ENCODE results near the gene PCGF3.

PCGF3 gene

DNA sequence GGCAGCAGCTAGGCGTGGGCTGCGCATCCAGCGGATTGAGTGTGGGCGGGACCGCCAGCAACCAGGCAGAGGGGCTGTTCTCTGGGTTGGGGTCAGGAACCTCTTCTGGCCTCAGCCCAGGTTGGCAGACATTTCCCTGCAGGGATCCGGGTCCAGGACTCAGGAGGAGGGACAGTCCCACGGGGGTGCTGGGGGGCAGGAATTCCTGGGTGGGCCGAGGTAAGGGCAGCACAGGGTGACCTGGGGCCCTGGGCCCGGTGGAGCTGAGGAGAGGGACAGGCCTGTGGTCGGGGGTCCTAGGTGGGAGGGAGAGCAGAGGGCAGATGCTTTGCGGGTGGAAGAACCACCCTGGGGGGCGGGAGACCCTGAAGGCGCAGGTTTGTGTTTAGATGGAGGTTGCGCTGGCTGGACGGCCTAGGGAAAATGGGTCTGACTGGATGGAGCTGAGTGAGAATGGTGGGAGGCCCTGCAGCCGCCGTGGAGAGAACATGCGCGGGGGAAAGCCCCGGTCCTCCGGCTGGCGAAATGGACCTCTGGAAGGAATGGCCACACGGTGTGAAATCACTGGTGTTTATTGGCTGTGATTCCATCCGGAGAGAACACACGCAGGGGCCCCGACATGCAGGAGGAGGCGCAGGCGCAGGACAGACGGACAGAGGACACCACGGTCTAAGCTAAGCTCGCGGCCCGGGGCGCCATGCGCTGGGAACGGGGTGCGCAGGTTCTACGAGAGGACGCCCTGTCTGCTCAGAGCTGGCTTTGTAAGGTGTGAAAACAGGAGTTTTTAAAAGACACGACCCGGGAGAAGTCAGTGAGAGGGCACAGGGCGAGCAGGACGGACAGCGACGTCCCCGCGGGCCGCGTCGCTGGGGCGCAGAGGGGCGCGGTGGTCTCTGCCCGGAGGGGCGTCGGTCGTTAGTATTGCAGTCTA, 79.0 kb downstream of the PCGF3 start:
- DNase-seq (ENCODE audit: low spot score): no peak

DNA sequence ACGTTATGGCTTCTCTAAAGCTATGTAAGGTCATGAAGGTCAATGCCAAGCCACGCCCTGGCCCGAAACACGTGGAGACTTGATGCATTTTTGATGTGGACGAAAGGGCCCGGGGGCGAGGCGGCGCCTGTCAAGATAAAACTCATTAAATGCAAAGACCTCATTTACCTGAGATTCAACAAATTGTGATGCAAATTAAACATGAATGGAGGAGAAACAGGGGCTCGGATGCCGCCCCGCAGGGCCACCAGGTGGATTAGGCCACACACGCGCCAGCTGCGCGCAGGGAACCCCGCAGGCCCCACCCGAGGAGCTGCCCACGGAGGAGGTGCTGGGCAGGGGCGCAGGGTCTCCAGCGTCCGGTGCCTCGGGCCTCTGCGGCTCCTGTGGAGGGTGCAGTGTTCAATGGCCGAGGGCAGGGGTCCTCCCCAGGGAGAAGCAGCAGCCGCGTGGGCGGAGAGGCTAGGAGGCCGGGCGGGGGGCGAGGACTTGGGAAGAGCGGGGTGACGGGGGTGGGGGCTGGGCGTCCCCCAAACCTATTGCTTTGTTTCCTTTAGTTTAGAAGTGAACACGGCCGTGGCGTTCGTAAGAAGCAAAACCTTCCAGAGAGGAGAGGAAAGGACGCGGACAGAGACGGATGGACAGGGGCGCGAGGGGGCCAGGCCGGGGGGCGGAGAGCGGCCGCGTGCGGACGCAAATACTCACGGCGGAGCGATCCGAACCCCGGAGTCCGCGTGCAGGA, 79.9 kb downstream of the PCGF3 start:
- no peak for DNase-seq (ENCODE audit: low spot score)

DNA sequence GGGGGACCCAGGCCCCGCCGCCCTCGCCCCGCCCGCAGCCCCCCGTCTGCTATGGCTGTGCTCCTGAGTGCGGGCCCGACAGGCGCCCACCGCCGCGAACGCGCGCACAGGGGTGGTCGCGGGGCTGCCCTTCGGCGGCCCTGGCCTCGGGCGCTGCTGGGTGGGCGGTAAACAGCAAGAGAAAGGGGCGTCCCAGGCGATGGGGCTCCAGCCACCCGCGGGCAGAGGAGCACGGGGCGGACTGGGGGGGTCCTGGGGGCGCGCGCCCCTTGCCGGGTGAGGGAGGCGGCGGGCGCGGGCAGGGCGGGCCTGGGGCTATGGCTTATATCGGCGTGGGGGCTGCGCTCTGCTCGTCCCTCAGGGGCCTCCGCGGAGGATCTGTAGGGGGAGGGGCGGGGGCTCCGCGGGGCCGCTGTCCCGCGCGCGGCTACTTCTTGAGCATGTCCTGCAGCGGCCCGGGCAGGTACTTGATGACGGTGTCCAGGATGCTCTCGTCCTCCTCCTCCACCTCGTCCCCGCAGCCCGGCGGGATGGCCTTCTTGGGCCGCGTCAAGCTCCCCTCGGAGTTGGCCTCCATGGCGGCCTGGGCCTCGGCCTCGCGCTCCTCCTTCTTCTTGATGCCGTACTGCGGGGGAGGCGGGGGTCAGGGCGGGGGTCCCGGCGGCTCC, 80.6 kb downstream of the PCGF3 start:
- DNase-seq (ENCODE audit: low spot score): no peak

DNA sequence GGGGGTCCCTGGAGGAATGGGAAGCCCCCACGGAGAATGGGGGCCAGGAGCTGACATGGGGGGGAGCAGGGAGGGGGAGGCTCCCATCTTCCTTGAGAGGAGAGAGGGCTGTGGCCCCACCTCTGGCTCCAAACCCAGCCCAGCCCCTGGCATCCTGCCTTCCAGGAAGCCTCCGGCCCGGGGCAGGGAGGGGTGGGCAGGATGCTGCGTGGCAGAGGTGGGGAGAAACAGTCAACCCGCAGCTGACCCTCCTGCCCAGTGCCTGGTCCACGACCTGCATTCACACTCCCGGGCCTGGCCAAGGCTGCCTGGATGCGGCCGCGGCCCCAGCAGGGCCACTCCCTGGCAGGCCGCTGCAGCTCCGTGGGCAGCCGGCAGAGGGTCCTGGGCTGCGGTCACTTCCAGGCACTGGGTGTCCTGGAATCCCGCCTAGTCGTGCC, 81.2 kb downstream of the PCGF3 start:
- DNase-seq (ENCODE audit: low spot score): no peak

DNA sequence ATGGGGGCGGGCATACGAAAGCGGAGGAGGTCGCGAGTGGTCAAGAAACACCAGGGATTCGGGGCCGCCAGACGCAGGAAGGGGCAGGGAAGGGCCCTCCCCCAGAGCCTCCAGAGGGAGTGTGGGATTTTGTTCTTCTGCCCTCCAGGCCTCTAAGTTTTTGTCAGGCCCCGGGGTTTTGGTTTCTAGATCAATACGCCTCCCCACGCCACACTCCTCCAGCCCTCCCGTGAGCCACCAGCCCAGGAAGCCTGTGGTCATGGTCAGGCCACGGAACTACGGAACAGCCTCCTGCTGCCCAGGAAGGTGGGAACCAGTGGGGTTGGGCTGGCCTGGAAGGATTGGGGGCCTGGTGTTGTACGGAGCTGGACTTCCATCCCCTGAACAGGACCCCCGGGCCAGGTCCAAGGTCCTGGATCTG, 81.9 kb downstream of the PCGF3 start:
- DNase-seq (ENCODE audit: low spot score): no peak

DNA sequence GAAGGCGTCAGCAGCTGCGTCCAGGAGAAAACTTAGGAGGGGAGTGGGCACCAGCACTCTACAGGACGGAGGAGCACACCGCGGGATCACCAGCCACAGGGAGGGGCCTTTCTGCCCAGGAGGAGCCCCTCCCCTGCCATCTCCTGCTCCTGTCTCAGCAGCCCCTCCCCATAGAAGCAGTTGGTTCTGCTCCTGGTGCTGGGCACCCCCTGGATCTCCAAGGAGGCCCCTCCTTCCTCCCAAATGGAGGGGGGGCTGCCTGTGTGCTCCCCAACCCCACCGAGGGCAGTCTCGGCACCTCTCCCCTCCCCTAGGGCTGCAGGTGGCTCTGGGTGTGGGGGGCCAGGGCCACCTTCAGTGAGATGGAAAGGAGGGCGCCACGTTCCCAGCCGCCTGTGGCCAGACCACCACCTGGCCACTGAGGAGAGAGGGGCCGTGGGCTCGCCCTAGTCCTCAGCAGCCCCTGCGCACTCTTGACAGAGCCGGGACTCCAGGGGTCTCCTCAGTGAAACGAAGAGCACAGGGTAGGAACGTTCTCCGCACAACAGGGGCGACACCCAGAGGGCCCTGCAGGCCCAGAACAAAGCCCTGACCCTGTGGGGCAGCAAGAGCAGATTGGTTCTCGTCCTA, 82.5 kb downstream of the PCGF3 start:
- DNase-seq (ENCODE audit: low spot score): no peak

DNA sequence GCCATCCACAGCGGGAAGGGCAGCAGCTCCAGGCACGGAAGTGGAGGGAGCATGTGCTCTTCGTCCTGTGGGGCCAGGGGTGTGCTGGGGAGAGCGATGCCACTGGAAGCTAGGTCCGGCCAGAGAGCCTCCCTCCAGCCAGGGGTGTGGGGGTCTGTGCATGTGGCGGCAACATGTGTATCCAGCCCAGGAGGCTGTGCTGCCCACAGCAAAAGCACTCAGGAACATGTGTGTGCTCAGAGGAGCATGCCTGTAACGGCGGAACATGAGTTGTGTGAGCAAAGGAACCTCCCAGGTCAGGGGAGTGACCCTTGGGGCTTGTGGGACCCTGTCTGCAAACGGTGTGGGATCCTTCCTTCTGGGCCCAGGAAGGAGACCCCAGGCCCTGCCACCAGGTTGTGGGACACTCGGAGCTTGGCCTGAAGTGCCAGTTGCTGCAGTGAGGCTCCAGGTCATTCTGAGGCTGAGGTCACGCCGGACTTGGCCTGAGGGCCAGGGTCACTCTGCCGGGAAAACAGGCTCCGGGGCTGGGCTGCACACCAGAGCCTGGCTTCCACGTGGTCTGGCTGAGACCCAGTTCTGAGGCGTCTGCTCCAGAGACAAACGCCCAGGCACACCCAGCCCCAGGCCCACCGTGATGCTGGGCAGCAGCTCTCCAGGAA, 83.1 kb downstream of the PCGF3 start:
- no peak for DNase-seq (ENCODE audit: low spot score)

DNA sequence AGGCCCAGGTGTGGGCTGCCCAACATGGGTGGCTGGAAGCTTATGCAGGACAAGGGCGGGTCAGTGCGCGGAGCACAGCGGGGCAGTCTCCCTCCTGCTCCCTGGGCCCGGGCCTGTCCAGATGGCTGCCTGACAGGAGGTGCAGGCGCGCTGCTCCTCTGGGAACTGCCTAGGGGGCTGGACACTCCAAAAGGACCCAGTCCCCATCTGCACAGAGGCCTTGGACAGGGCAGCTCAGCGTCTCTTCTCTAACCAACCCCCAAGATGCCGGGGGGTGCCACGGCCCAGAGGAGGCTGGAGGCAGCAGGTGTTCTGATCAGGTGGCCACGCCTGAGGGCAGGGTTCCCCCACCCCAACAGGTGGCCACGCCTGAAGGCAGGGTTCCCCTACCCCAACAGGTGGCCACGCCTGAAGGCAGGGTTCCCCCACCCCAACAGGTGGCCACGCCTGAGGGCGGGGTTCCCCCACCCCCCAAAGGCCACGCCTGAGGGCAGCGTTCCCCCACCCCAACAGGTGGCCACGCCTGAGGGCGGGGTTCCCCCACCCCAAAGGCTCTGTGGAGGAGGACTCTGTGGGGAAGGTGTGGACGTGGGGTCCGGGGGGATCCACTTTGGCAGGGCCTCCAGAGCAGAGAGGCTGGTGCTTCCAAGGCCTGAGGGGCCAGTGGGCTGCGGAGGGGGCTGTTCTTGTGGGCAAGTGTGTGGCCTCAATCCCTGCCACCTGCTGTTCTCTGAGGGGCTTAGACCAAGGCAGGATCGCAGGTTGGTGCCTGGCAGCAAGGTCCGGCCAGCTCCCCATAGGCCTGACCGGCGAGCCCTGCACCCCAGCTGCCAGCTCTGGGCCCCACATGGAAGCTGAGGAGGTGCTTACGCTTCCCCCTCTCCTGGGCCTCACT, 84.2 kb downstream of the PCGF3 start:
- DNase-seq (ENCODE audit: low spot score): no peak

DNA sequence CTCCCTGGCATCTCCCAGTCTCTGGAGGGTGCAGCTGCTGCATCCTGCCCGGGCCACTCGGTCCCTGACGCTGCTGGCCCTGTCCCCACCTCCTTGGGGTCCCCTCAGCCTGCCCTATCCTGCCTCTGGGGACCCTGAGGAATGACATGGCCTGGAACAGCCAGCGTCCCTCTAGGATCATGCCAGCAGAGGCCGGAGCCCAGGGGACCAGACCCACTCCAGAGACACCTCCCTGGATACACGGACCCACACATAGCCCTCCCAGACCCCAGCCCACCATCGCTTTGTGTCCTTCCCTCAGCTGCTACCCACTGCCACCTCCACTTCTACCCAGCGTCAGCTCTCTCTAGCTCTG, 84.8 kb downstream of the PCGF3 start:
- no peak for DNase-seq (ENCODE audit: low spot score)

DNA sequence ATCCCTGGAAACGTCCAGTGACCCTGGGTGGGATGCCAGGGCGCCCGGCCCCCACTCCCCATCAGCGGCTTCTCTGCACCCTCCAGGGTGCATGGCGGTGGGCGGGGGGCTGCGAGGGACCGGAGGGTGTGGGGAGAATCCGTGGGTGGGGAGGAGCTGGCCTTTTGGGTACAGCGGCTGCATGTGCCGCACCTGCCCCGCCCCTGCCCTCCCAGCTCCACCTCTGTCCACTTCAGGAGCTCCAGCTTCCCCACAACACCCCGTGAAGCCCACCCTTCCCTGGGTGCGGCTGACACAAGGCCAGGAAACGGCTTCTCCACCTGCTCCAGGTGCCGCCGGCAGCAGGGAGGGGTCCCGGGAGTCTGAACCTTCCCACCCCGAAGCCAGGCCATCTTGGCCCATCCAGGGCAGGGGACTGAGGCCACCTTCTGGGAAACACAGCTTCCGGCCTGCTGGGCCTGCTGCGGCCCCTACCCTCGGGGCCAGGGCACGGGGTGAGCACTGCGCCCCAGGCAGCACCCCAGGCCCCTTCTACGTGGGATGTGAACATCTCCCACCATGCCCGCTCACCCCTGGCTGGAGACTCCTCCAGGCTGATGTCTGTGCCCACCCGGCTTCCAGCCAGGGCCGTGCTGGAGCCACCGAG, 85.7 kb downstream of the PCGF3 start:
- no peak for DNase-seq (ENCODE audit: low spot score)

DNA sequence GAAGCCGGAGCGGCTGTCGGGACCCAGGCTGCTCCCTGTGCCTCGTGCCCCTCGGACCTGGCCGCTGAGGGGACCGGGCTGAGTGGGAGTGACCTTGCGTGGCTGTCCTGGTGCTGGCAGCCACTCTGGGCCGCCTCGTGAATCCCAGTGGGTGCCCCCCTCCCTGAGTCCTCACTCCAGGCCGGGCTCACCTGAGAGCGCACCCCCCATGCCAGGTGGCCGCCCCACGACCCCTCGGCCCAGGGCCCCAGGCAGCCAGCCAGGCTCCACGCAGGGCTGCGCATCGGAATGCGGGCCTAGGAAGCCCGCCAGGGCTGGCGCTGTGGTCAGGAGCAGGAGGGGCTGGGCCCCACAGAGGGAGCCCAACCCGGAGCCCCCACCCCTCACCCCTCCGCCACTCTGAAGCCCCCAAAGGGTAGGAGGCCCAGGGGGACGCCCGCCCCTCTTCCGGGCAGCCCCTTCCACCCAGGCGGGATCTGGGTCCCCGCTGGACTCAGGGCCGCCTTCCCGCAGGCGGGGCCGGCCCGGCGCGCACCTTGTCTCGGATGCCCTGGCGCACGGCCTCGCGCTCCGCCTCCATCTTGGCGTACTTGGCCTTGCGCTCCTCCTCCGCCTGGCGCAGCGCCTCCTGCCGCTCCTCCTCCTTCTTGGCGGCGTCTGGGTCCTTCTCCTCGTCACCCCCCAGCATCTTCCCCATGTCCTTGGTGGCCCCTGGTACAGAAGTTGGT, 86.4 kb downstream of the PCGF3 start:
- peak; percentile 19 for DNase-seq (ENCODE audit: low spot score)

DNA sequence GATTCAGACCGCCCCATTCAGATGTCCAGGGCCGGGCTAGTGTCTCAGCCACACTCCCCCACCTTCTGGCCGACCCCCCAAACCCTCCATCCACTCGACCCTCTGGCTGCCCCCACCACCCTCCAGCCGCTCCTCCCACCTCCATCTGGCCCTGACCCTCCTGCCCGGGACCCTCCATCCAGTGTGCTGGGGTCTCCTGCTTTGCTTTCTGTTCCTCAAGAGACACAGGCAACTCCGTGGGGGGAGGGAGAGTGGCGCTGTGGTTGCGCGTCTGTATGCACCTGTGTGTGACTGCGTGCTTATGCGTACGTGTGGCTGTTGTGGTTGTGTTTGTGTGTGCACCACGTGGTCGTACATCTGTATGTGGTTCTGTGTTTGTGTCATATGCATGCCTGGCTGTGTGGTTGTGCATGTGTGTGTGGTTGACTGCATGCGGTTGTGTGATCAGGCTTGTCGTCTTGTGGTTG, 87.0 kb downstream of the PCGF3 start:
- peak; percentile 23 for DNase-seq (ENCODE audit: low spot score)

DNA sequence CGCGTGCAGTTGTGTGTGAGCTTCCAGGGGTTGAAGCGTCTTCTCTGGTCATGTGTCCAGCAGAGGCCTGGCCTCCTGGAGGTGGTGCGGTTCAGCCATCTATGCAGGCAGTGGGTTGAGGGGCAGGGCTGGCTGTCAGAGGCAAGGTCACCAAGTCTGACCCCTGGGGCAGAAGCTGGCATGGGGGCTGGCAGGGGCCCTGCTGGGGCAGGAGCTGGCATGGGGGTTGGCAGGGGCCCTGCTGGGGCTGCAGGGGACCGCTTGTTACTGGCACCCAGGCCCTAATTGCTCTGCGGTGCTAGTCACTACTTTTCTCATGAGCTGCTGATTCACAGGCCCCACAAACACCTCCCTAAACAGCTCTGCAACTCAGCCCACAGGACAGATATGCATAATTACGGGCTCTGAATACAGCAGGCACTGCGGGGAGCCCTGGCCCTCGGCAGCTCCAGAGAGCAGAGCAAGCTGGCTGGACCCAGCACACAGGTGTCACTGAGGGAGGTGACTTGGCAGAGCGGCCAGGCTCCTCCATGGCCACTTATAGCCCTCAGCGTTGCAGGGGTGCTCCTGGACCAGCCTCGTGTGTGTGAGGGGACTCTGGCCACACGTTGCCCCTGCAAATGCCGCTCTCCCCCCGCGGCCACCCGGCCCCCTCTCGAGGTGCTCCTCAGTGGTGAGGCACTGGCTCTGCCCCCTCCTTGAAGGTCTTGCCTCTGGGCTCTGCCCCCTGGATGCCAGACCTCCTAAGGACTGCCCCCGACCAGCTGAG, 87.6 kb downstream of the PCGF3 start:
- no peak for DNase-seq (ENCODE audit: low spot score)

DNA sequence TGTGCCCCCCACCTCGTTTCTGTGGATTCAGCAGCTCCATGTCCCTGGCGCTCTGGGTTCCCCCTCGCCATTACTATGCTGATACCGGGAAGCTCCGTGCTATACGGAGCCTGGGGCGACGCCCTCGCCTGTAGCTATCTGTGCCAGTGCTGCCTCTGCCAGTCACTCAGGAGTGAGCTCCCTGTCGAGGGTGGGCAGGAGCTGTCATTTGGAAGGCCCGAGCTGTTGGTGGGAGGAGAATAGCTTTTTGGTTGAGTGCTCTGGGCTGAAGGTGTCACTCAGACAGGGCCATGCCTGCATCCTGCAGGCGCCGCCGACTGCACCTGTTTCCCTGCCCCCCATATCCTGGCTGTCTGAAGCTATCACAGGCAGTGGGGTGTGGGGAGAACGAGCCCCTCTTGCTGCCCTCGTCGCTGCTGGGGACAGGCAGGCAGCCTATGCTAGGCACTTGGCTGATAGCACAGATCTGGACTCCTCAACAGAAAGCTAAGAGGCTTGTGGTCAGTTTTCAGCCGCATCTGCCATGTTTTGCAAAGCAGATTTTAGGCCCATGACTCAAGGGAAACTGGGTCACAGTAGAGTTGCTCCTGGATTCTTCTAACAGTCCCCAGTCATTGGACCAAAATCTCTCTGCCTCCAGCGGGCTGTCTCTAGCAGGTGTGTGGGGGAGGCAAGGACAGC, 88.4 kb downstream of the PCGF3 start:
- no peak for DNase-seq (ENCODE audit: low spot score)

DNA sequence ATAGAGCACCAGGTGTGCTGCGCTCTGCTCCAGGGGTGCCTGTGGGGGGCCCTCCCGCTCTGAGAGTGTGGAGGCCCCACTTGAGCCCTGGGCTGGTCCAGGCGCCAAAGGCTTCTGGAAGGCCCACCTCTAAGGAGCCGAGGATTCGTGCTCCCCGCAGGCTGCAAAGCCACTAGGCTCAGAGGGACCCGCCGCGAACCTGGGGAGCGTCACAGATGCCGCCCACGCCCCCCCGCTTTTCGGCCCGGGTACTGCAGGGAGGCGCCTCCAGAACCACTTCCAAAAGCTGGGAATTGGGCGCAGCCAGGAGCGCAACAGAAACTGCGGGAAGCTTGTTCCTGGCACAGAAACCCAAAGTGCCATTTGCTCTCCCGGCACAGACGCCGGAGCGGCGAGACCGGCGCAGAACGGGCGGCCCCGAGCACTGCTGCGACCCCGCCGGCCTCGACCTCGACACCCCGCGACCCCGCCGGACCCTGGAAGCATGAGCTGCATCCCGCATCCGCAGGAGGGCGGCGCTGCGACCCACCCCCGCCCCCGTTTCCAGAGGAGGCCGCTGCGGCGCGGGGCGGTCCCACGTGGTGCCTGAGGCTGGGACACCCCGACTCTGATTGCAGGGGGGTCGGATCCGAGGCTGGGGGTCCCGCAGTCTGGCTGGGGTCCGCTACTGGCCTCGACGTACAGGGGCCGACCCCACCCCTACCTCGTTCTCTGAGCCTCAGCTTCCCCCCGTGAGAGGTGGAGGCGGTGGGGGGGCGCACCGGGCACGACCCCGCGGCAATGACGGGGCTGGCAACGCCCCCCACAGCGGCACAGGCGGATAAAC, 89.5 kb downstream of the PCGF3 start:
- no peak for DNase-seq (ENCODE audit: low spot score)

DNA sequence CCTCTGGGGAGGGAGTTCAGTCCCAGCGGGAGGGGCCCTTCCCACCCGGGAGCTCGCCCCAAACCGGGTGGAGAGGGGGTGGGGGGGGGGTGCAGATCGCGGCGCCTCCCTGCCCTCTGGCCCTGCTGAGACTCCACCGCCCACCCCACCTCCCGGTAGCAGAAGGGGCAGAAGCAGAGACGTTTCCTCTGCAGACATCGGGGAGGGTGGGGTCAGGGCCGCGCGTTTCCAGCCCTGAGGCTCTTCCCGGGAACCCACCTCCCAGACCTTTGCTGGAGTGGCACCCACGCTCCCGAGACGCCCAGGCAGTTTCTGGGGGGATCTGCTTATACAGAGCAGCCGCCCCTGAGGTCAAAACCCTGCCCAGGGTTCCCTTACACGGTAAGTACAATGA, 90.1 kb downstream of the PCGF3 start:
- no peak for DNase-seq (ENCODE audit: low spot score)

DNA sequence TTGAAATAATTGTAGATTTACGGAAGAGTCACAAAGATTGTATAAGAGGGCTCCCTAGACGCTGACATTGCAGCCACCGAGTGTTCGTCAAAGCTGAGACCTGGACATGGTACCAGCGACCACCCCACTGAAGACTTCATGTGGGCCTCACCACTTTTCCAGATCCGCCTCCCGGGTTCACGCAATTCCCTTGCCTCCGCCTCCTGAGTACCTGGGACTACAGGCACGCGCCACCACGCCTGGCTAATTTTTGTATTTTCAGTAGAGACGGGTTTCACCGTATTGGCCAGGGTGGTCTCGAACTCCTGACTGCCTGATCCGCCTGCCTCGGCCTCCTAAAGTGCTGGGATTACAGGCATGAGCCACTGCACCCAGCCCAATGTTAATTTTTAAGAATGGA, 90.6 kb downstream of the PCGF3 start:
- DNase-seq (ENCODE audit: low spot score): no peak
